HepG2 (cell line): ENCODE results near the gene CASKIN1. TPM values are rescaled to one million over a fixed set of nuclear protein-coding genes. Genes with fewer than 3 reads are reported as not detected.
A peak's percentile ranks its signal among the peaks of the same experiment; 100 is the strongest.

Experiments
- ETV6 ChIP-seq: sonication (generic); formaldehyde crosslinking; conservative IDR thresholded peaks from 2 replicates; pipeline ENCODE4 v1.4.0; 2020; ENCODE audit warnings: missing genetic modification reagents
- FOXA3 ChIP-seq: IDR thresholded peaks from 2 replicates; pipeline ENCODE4 v1.6.1; 2016; ENCODE audit warnings: missing genetic modification reagents, missing compliant biosample characterization
- GATA4 ChIP-seq: sonication (generic); IDR thresholded peaks from 2 replicates; pipeline ENCODE4 v1.6.1; 2016; ENCODE audit warnings: antibody characterized with exemption, low read depth, borderline replicate concordance
- JUN ChIP-seq: sonication (generic); formaldehyde crosslinking; IDR thresholded peaks from 2 replicates; pipeline ENCODE4 v1.4.0; 2020; ENCODE audit warnings: mild to moderate bottlenecking, missing genetic modification reagents
- MYC ChIP-seq: sonication (generic); formaldehyde crosslinking; IDR thresholded peaks from 2 replicates; pipeline ENCODE4 v1.9.0; 2021; ENCODE audit warnings: missing genetic modification reagents, borderline replicate concordance
- NFIB ChIP-seq: sonication (generic); formaldehyde crosslinking; IDR thresholded peaks from 2 replicates; pipeline ENCODE4 v1.9.0; 2021; ENCODE audit warnings: missing genetic modification reagents, mild to moderate bottlenecking, borderline replicate concordance
- RBAK ChIP-seq: sonication (generic); formaldehyde crosslinking; IDR thresholded peaks from 2 replicates; pipeline ENCODE4 v1.5.1; 2020; ENCODE audit warnings: mild to moderate bottlenecking, missing genetic modification reagents
- SIX1 ChIP-seq: sonication (generic); formaldehyde crosslinking; IDR thresholded peaks from 2 replicates; pipeline ENCODE4 v1.4.0; 2020; ENCODE audit warnings: missing genetic modification reagents, borderline replicate concordance
- SKI ChIP-seq: fragments of 450-650 bp; IDR thresholded peaks from one replicate; pipeline ENCODE4 v1.6.1; 2018; ENCODE audit warnings: mild to moderate bottlenecking; ENCODE audit not compliant: partially characterized antibody
- SRSF4 ChIP-seq: fragments of 200-400 bp; formaldehyde crosslinking; IDR thresholded peaks from one replicate; pipeline ENCODE4 v1.6.1; 2018; ENCODE audit warnings: mild to moderate bottlenecking, low read depth, low read length, moderate library complexity; ENCODE audit not compliant: poor library complexity, severe bottlenecking
- ZC3H4 ChIP-seq: sonication (generic); formaldehyde crosslinking; IDR thresholded peaks from 2 replicates; pipeline ENCODE4 v1.4.0; 2020; ENCODE audit warnings: missing genetic modification reagents, borderline replicate concordance
- ZNF234 ChIP-seq: sonication (generic); formaldehyde crosslinking; conservative IDR thresholded peaks from 2 replicates; pipeline ENCODE4 v1.5.1; 2020; ENCODE audit warnings: mild to moderate bottlenecking, missing genetic modification reagents
- ZNF24 ChIP-seq: fragments of 450-650 bp; IDR thresholded peaks from 2 replicates; pipeline ENCODE4 v1.6.1; 2017; ENCODE audit warnings: antibody characterized with exemption, mild to moderate bottlenecking
- ZNF3 ChIP-seq: IDR thresholded peaks from 2 replicates; pipeline ENCODE4 v1.7.0; 2017; ENCODE audit warnings: inconsistent platforms
- ZNF329 ChIP-seq: sonication (generic); formaldehyde crosslinking; IDR thresholded peaks from 2 replicates; pipeline ENCODE4 v1.9.0; 2021; ENCODE audit warnings: low read depth, mild to moderate bottlenecking, missing genetic modification reagents
- polyA plus RNA-seq, 8 experiments: library from polyadenylated mRNA; depleted of rRNA in 3 of 8; stranded (reverse) in 7 of 8; unstranded in 1 of 8; fragments of >200 nt; fragmentation: Illumina TruSeq in 4 of 8; extraction: Trizol in 4 of 8; gene quantifications; 2 replicates each; pipeline versions ENCODE4 v1.2.1 to v1.2.3, GENCODE V29; 2011 to 2016; ENCODE audit warnings: low read depth in 4 of 8, missing spikeins in 1 of 8, mixed read lengths in 1 of 8; ENCODE audit not compliant: insufficient read depth in 1 of 8
- total RNA-seq, 5 experiments: library from RNA; depleted of rRNA; stranded (reverse); fragments of >200 nt; fragmentation: Illumina TruSeq; extraction: Trizol; gene quantifications; 2 replicates each; pipeline ENCODE4 v1.2.3, GENCODE V29; 2016; ENCODE audit warnings: low read depth in 1 of 5
- TF ChIP-seq, protein P1 (sequence below): sonication (generic); formaldehyde crosslinking; IDR thresholded peaks from 2 replicates; pipeline ENCODE4 v1.4.0; 2020; ENCODE audit warnings: missing genetic modification reagents
- TF ChIP-seq, protein P2 (sequence below): sonication (generic); formaldehyde crosslinking; IDR thresholded peaks from 2 replicates; pipeline ENCODE4 v1.8.0; 2022; ENCODE audit warnings: missing genetic modification reagents, low read depth, mild to moderate bottlenecking, borderline replicate concordance
- TF ChIP-seq, protein P3 (sequence below): IDR thresholded peaks from 2 replicates; pipeline ENCODE4 v1.4.0; 2020; ENCODE audit warnings: mild to moderate bottlenecking, missing genetic modification reagents
- TF ChIP-seq, protein P4 (sequence below): sonication (generic); formaldehyde crosslinking; IDR thresholded peaks from 2 replicates; pipeline ENCODE4 v1.4.0; 2020; ENCODE audit warnings: missing genetic modification reagents

CASKIN1 gene
- total and polyA plus RNA-seq, 2 of the 13 experiments (the other 11 are each of a cell fraction or from before 2014, with no cell fraction given): 1.2 to 2.2 TPM

DNA sequence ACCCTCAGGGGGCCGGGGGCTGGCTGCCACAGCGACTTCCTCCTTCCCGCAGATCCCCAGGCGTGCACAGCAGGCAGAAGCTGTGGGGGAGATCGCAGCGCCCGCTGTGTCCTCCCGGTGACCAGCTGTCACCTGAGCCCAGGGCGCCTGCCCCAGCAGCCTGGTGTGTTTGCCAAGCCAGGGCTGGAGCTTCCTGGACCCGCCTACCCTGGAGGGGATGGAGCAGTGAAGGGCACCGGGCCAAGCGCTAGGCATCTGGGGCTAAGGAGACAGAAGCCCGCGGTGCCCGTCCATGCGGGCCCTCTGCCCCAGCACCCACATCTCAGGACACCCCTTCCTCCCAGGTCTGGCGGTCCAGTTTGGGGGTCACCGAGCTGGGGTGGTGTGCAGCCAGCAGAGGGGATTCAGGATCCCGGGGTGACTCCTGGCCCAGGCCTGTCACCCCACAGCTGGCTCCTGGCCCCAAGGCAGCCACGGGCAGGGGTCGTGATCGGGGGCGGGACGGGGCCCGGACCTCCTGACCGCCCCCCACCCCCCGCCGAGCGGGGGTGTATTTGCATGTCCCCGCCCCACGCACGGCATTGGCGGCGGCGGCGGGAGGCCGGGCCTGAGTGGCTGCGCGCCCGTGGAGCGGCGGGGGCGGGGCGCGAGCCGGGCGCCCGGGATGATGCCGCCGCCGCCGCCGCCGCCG, 48.3 kb downstream of the CASKIN1 start, which contains the start of gene RAB26 (continued):
- TF ChIP-seq SKI: no peak
- TF ChIP-seq MYC (CRISPR knock-in tag): peak; percentile 67; the same call in 1 of the 2 replicates
- 0 out of 2 replicates have a peak, but pooled peaks have one; percentile 36 for TF ChIP-seq ETV6
- TF ChIP-seq, protein P1, sequence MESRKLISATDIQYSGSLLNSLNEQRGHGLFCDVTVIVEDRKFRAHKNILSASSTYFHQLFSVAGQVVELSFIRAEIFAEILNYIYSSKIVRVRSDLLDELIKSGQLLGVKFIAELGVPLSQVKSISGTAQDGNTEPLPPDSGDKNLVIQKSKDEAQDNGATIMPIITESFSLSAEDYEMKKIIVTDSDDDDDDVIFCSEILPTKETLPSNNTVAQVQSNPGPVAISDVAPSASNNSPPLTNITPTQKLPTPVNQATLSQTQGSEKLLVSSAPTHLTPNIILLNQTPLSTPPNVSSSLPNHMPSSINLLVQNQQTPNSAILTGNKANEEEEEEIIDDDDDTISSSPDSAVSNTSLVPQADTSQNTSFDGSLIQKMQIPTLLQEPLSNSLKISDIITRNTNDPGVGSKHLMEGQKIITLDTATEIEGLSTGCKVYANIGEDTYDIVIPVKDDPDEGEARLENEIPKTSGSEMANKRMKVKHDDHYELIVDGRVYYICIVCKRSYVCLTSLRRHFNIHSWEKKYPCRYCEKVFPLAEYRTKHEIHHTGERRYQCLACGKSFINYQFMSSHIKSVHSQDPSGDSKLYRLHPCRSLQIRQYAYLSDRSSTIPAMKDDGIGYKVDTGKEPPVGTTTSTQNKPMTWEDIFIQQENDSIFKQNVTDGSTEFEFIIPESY: no peak
- TF ChIP-seq ZNF329: no peak
- no peak for TF ChIP-seq ZNF3 (CRISPR knock-in tag)
- TF ChIP-seq, protein P2, sequence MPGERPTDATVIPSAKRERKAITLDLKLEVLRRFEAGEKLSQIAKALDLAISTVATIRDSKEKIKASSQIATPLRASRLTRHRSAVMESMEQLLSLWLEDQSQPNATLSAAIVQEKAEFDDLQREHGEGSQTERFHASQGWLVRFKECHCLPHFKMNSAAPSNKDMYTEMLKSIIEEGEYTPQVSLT (CRISPR knock-in tag): no peak
- TF ChIP-seq FOXA3 (CRISPR knock-in tag): peak; percentile 36
- TF ChIP-seq, protein P3, sequence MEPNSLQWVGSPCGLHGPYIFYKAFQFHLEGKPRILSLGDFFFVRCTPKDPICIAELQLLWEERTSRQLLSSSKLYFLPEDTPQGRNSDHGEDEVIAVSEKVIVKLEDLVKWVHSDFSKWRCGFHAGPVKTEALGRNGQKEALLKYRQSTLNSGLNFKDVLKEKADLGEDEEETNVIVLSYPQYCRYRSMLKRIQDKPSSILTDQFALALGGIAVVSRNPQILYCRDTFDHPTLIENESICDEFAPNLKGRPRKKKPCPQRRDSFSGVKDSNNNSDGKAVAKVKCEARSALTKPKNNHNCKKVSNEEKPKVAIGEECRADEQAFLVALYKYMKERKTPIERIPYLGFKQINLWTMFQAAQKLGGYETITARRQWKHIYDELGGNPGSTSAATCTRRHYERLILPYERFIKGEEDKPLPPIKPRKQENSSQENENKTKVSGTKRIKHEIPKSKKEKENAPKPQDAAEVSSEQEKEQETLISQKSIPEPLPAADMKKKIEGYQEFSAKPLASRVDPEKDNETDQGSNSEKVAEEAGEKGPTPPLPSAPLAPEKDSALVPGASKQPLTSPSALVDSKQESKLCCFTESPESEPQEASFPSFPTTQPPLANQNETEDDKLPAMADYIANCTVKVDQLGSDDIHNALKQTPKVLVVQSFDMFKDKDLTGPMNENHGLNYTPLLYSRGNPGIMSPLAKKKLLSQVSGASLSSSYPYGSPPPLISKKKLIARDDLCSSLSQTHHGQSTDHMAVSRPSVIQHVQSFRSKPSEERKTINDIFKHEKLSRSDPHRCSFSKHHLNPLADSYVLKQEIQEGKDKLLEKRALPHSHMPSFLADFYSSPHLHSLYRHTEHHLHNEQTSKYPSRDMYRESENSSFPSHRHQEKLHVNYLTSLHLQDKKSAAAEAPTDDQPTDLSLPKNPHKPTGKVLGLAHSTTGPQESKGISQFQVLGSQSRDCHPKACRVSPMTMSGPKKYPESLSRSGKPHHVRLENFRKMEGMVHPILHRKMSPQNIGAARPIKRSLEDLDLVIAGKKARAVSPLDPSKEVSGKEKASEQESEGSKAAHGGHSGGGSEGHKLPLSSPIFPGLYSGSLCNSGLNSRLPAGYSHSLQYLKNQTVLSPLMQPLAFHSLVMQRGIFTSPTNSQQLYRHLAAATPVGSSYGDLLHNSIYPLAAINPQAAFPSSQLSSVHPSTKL (CRISPR knock-in tag): peak; percentile 41; the same call in 1 of the 2 replicates
- no peak for TF ChIP-seq JUN
- TF ChIP-seq RBAK (CRISPR knock-in tag): no peak
- TF ChIP-seq SIX1: no peak
- no peak for TF ChIP-seq ZNF234 (CRISPR knock-in tag)
- TF ChIP-seq, protein P4, sequence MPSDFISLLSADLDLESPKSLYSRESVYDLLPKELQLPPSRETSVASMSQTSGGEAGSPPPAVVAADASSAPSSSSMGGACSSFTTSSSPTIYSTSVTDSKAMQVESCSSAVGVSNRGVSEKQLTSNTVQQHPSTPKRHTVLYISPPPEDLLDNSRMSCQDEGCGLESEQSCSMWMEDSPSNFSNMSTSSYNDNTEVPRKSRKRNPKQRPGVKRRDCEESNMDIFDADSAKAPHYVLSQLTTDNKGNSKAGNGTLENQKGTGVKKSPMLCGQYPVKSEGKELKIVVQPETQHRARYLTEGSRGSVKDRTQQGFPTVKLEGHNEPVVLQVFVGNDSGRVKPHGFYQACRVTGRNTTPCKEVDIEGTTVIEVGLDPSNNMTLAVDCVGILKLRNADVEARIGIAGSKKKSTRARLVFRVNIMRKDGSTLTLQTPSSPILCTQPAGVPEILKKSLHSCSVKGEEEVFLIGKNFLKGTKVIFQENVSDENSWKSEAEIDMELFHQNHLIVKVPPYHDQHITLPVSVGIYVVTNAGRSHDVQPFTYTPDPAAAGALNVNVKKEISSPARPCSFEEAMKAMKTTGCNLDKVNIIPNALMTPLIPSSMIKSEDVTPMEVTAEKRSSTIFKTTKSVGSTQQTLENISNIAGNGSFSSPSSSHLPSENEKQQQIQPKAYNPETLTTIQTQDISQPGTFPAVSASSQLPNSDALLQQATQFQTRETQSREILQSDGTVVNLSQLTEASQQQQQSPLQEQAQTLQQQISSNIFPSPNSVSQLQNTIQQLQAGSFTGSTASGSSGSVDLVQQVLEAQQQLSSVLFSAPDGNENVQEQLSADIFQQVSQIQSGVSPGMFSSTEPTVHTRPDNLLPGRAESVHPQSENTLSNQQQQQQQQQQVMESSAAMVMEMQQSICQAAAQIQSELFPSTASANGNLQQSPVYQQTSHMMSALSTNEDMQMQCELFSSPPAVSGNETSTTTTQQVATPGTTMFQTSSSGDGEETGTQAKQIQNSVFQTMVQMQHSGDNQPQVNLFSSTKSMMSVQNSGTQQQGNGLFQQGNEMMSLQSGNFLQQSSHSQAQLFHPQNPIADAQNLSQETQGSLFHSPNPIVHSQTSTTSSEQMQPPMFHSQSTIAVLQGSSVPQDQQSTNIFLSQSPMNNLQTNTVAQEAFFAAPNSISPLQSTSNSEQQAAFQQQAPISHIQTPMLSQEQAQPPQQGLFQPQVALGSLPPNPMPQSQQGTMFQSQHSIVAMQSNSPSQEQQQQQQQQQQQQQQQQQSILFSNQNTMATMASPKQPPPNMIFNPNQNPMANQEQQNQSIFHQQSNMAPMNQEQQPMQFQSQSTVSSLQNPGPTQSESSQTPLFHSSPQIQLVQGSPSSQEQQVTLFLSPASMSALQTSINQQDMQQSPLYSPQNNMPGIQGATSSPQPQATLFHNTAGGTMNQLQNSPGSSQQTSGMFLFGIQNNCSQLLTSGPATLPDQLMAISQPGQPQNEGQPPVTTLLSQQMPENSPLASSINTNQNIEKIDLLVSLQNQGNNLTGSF (CRISPR knock-in tag): no peak
- no peak for TF ChIP-seq GATA4
- no peak for TF ChIP-seq ZC3H4 (CRISPR knock-in tag)
- no peak for TF ChIP-seq NFIB (CRISPR knock-in tag)
- no peak for TF ChIP-seq ZNF24
- no peak for TF ChIP-seq SRSF4
